Hepatocyte (in vitro differentiated cells): ENCODE data around the gene CLIC5. TPM values are rescaled to one million over a fixed set of nuclear protein-coding genes. Genes with fewer than 3 reads are reported as not detected.
A peak's percentile ranks its signal among the peaks of the same experiment; 100 is the strongest.

Source experiments
- DNase-seq: peaks from one replicate; pipeline ENCODE4 v3.0.0-alpha.2; 2016; ENCODE audit warnings: low spot score
- H2AFZ ChIP-seq: fragments of 200-600 bp; sonication (generic); 2 replicates; pipeline ENCODE4 v1.6.0; 2016; ENCODE audit warnings: antibody characterized with exemption, mild to moderate bottlenecking
- H3K27ac ChIP-seq: fragments of 200-600 bp; sonication (generic); 2 replicates; pipeline ENCODE4 v1.5.1; 2016; ENCODE audit warnings: mild to moderate bottlenecking
- H3K27me3 ChIP-seq: fragments of 200-600 bp; sonication (generic); 2 replicates; pipeline ENCODE4 v1.6.1; 2016
- H3K36me3 ChIP-seq: fragments of 200-600 bp; sonication (generic); replicated peaks from 2 replicates; pipeline ENCODE4 v1.5.1; 2016; ENCODE audit warnings: low read depth; ENCODE audit not compliant: insufficient read depth
- H3K4me1 ChIP-seq: fragments of 200-600 bp; sonication (generic); 2 replicates; pipeline ENCODE4 v1.5.1; 2016; ENCODE audit warnings: mild to moderate bottlenecking, moderate library complexity; ENCODE audit not compliant: insufficient read depth
- H3K4me2 ChIP-seq: fragments of 200-600 bp; sonication (generic); 2 replicates; pipeline ENCODE4 v1.6.0; 2016
- H3K4me3 ChIP-seq: fragments of 200-600 bp; sonication (generic); 2 replicates; pipeline ENCODE4 v1.5.1; 2016; ENCODE audit warnings: mild to moderate bottlenecking
- H3K79me2 ChIP-seq: fragments of 200-600 bp; sonication (generic); 2 replicates; pipeline ENCODE4 v1.6.0; 2017; ENCODE audit warnings: mild to moderate bottlenecking
- H3K9me2 ChIP-seq: fragments of 200-600 bp; sonication (generic); replicated peaks from 2 replicates; pipeline ENCODE4 v1.6.0; 2017; ENCODE audit warnings: mild to moderate bottlenecking; ENCODE audit not compliant: insufficient read depth
- H3K9me3 ChIP-seq: fragments of 200-600 bp; sonication (generic); 2 replicates; pipeline ENCODE4 v1.5.1; 2016; ENCODE audit warnings: low read depth, mild to moderate bottlenecking
- H4K20me1 ChIP-seq: fragments of 200-600 bp; sonication (generic); 2 replicates; pipeline ENCODE4 v1.6.0; 2016; ENCODE audit warnings: mild to moderate bottlenecking; ENCODE audit not compliant: insufficient read depth, poor library complexity, severe bottlenecking
- EZH2 ChIP-seq: fragments of 200-600 bp; sonication (generic); IDR thresholded peaks from 2 replicates; pipeline ENCODE4 v1.6.1; 2016; ENCODE audit warnings: antibody characterized with exemption, mild to moderate bottlenecking, borderline replicate concordance
- EZH2phosphoT487 ChIP-seq: fragments of 200-600 bp; sonication (generic); IDR thresholded peaks from one replicate; pipeline ENCODE4 v1.6.1; 2018; ENCODE audit warnings: antibody characterized with exemption, mild to moderate bottlenecking, low read depth, moderate library complexity; ENCODE audit not compliant: unreplicated experiment, severe bottlenecking
- WGBS: methylation state at CpG from one replicate; pipeline ENCODE4 v1.1.6; 2016; ENCODE audit warnings: low lambda C conversion rate; ENCODE audit errors: missing lambda C conversion rate; 5-methylcytosine and 5-hydroxymethylcytosine counted together
- polyA plus RNA-seq: library from polyadenylated mRNA; unstranded; fragments of >200 nt; fragmentation: Nextera tagmentation; extraction: Ambion mirVana; gene quantifications from 2 replicates; pipeline ENCODE4 v1.2.1, GENCODE V29; 2016
- total RNA-seq: library from RNA; depleted of rRNA; stranded (reverse); fragments of >200 nt; gene quantifications from 2 replicates; pipeline ENCODE4 v1.2.3, GENCODE V29; 2014
- TF ChIP-seq, protein P1 (sequence below): fragments of 200-600 bp; sonication (generic); IDR thresholded peaks from 2 replicates; pipeline ENCODE4 v1.5.1; 2016; ENCODE audit warnings: antibody characterized with exemption, mild to moderate bottlenecking; ENCODE audit not compliant: poor library complexity

The CLIC5 gene
- total and polyA plus RNA-seq, 2 experiments from 2014 or later = 6.0 to 12.1 TPM

- no peaks in the 10 kb centered on the region for H3K36me3 ChIP-seq
- peak overlapping the region; percentile 77 for H3K27ac ChIP-seq
- DNase-seq = no peak
- H3K4me3 ChIP-seq = no peak overlapping the region
- no peaks in the 10 kb centered on the region for H3K27me3 ChIP-seq
- H3K79me2 ChIP-seq = no peaks in the 10 kb centered on the region
- 70% methylated on average over 3 of the region's 3 CpGs for WGBS
- no peak overlapping the region for H3K4me2 ChIP-seq
- H3K9me3 ChIP-seq = no peaks in the 10 kb centered on the region
- peaks cover 29% of the 10 kb centered on the region for H3K4me1 ChIP-seq
- TF ChIP-seq EZH2 (no peak), EZH2phosphoT487 (no peak)
- TF ChIP-seq, protein P1, sequence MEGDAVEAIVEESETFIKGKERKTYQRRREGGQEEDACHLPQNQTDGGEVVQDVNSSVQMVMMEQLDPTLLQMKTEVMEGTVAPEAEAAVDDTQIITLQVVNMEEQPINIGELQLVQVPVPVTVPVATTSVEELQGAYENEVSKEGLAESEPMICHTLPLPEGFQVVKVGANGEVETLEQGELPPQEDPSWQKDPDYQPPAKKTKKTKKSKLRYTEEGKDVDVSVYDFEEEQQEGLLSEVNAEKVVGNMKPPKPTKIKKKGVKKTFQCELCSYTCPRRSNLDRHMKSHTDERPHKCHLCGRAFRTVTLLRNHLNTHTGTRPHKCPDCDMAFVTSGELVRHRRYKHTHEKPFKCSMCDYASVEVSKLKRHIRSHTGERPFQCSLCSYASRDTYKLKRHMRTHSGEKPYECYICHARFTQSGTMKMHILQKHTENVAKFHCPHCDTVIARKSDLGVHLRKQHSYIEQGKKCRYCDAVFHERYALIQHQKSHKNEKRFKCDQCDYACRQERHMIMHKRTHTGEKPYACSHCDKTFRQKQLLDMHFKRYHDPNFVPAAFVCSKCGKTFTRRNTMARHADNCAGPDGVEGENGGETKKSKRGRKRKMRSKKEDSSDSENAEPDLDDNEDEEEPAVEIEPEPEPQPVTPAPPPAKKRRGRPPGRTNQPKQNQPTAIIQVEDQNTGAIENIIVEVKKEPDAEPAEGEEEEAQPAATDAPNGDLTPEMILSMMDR = no peak
- no peak overlapping the region for H2AFZ ChIP-seq
- H3K9me2 ChIP-seq = no peaks in the 10 kb centered on the region
- H4K20me1 ChIP-seq = no peaks in the 10 kb centered on the region
These were observed 33.1 kb upstream of the CLIC5 start for GRCh38 chr6:46048646-46049297.

- WGBS = 81% methylated on average over 5 of the region's 5 CpGs
- Histone ChIP-seq H3K79me2 (no peaks in the 10 kb centered on the region), H3K4me1 (peaks cover 16% of the 10 kb centered on the region), H2AFZ (no peak overlapping the region), H3K27ac (no peak overlapping the region), H4K20me1 (no peaks in the 10 kb centered on the region), H3K36me3 (no peaks in the 10 kb centered on the region), H3K4me2 (no peak overlapping the region), H3K9me3 (no peaks in the 10 kb centered on the region), H3K27me3 (no peaks in the 10 kb centered on the region), H3K4me3 (no peak overlapping the region), H3K9me2 (no peaks in the 10 kb centered on the region)
- no peak for DNase-seq
- TF ChIP-seq, protein P1 = no peak
- TF ChIP-seq EZH2phosphoT487 (no peak), EZH2 (no peak)
These were observed 31.0 kb upstream of the CLIC5 start for GRCh38 chr6:46046558-46047174.

- no peaks in the 10 kb centered on the region for H3K9me2 ChIP-seq
- no peaks in the 10 kb centered on the region for H4K20me1 ChIP-seq
- H3K36me3 ChIP-seq = no peaks in the 10 kb centered on the region
- H3K4me3 ChIP-seq = no peak overlapping the region
- H3K79me2 ChIP-seq = no peaks in the 10 kb centered on the region
- 59% methylated on average over 5 of the region's 5 CpGs for WGBS
- TF ChIP-seq EZH2 (no peak), EZH2phosphoT487 (no peak)
- TF ChIP-seq, protein P1 = no peak
- H2AFZ ChIP-seq = no peak overlapping the region
- DNase-seq = peak; percentile 70
- peaks cover 9% of the 10 kb centered on the region for H3K4me1 ChIP-seq
- no peaks in the 10 kb centered on the region for H3K9me3 ChIP-seq
- peak overlapping the region; percentile 71 for H3K27ac ChIP-seq
- H3K27me3 ChIP-seq = no peaks in the 10 kb centered on the region
- no peak overlapping the region for H3K4me2 ChIP-seq
These were observed 29.4 kb upstream of the CLIC5 start for GRCh38 chr6:46044881-46045617.
